ENCODE data around the gene PIP5K1A.

DNA sequence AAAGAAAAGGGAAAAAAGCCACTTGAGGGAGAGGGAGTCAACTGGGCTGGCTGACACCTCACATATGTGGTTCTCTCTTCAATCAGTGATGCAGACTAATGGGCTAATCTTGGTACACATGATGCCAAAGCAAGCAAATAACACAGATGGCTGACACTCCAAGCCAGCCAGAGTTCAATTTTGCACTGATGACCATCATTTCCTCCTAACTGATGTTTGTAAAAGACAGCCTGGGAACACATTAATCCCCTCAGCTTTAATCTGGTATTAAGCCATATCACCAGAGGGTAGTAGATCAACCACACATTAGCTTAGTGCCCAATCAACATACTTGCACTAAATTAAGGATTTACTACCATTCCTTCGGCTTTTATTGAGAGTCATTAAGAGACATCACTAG lies 11.1 kb upstream of the PIP5K1A start:
- TF ChIP-seq, protein P1, sequence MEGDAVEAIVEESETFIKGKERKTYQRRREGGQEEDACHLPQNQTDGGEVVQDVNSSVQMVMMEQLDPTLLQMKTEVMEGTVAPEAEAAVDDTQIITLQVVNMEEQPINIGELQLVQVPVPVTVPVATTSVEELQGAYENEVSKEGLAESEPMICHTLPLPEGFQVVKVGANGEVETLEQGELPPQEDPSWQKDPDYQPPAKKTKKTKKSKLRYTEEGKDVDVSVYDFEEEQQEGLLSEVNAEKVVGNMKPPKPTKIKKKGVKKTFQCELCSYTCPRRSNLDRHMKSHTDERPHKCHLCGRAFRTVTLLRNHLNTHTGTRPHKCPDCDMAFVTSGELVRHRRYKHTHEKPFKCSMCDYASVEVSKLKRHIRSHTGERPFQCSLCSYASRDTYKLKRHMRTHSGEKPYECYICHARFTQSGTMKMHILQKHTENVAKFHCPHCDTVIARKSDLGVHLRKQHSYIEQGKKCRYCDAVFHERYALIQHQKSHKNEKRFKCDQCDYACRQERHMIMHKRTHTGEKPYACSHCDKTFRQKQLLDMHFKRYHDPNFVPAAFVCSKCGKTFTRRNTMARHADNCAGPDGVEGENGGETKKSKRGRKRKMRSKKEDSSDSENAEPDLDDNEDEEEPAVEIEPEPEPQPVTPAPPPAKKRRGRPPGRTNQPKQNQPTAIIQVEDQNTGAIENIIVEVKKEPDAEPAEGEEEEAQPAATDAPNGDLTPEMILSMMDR (IDR thresholded peaks at IDR 0.05) = no peak
- TF ChIP-seq POLR2A (IDR thresholded peaks at IDR 0.05) = no peak
